ENCODE results near the gene TPM3.

DNA sequence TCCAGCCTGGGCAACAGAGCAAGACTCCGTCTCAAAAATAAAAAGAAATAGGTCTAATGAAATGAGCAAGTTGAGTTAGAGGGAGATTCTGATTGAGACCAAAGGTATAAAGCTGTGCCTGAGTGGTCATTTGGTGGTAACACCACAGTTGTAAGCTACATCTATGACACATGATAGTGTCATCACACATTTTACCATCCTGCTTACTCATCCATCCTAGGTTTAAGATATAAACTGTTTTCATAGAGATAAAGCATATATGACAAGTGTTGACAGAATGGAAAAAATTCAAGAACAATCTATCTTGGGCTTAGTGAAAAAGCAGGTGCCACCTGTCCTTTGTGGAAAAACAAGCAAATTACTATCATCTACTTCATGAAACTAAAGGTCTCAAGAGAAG, 21.4 kb upstream of the TPM3 start:
- TF ChIP-seq, protein P1, sequence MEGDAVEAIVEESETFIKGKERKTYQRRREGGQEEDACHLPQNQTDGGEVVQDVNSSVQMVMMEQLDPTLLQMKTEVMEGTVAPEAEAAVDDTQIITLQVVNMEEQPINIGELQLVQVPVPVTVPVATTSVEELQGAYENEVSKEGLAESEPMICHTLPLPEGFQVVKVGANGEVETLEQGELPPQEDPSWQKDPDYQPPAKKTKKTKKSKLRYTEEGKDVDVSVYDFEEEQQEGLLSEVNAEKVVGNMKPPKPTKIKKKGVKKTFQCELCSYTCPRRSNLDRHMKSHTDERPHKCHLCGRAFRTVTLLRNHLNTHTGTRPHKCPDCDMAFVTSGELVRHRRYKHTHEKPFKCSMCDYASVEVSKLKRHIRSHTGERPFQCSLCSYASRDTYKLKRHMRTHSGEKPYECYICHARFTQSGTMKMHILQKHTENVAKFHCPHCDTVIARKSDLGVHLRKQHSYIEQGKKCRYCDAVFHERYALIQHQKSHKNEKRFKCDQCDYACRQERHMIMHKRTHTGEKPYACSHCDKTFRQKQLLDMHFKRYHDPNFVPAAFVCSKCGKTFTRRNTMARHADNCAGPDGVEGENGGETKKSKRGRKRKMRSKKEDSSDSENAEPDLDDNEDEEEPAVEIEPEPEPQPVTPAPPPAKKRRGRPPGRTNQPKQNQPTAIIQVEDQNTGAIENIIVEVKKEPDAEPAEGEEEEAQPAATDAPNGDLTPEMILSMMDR (IDR thresholded peaks at IDR 0.05) = no peak
- no peak for TF ChIP-seq POLR2A (IDR thresholded peaks at IDR 0.05)
